Activated gamma-delta T cell treated with anti-CD3 and anti-CD28 coated beads, Interleukin-2, amount 50 U/mL, for 16 hours (primary cell): ENCODE data around the gene PDGFRA.

Experiments
- DNase-seq: peaks from one replicate; pipeline ENCODE4 v3.0.0-alpha.2; 2020; ENCODE audit warnings: low read depth

The PDGFRA gene

DNA sequence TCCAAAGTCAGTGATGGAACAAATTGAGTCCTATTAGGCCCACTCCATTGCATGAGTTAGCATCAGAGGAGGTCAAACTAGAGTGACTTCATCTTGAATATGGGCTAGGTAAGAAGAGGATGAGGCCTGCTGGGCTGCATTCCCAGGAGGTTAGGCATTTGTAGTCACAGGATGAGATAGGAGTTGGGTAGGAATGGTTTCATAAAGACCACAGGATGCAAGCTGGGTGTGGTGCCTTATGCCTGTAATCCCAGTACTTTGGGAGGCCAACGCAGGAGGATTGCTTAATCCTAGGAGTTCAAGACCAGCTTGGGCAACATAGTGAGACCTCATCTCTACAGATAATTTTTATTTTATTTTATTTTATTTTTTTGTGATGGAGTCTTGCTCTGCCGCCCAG is 26.8 kb downstream of the PDGFRA start:
- DNase-seq, result no peak

DNA sequence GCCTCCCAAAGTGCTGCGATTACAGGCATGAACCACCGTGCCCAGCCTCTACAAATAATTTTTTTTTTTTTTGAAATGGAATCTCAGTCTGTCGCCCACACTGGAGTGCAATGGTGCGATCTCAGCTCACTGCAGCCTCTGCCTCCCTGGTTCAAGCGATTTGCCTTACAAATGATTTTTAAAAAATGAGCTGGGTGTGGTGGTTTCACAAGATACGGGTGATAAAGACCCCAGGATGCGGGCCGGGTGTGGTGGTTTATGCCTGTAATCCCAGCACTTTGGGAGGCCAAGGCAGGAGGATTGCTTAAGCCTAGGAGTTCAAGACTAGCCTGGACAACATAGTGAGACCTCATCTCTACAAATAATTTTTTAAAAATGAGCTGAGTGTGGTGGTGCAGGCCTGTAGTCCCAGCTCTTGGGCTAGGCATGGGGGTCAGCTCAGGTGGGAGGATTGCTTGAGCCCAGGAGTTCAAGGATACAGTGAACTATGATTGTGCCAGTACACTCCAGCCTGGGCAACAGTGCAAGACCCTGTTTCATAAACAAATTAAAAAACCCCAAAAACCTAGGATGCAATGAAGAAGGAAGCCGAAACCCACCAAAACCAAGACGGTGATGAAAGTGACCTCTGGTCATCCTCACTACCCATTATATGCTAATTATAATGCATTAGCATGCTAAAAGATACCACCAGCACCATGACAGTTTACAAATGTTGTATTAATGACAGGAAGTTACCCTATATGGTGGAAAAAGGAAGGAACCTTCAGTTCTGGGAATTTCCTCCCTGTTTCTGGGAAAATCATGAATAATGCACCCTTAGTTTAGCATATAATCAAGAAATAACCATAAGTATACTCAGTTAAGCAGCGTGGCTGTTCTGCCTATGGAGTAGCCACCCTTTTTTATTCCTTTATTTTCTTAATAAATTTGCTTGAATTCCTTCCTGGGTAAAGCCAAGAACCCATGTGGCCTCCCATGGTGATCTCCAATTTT is 27.7 kb downstream of the PDGFRA start:
- DNase-seq, result no peak

DNA sequence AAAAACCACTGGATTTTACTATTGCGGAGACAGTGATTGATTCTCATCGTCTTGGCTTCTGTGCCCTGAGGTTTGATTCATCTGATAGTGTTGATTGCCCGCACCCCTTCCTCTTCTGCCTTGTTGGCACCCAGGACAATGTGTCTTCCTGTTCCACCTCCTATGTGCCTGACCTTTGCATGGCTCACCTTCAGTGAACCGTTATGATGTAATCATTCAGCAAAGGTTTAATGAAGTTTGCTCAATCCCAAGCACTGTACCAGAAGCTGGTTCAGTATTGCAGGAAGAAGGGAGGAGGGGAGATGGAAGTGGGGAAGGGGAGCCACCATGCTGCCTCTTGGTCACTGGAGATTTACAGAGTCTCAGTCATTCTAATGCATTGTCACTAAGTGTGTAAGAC is 36.3 kb downstream of the PDGFRA start:
- no peak for DNase-seq

DNA sequence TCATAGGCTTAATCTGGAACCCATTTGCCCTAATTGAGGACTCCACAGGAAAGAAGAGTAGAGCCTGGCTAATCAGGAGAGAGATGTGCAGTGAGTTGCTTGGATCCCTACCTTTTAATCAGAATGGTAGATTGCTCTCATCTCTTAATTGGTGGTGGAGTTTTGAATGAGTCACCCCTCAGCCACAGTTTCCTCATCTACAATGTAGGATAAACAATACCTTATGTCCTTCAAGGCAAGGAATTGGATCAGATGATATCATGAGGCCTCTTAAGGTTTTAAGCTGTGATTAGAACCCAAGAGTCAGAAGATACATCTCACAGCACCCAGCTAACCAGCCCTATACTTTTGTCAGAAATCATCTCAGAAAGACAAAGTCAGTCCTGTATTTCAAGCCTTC is 39.1 kb downstream of the PDGFRA start:
- DNase-seq, result no peak

DNA sequence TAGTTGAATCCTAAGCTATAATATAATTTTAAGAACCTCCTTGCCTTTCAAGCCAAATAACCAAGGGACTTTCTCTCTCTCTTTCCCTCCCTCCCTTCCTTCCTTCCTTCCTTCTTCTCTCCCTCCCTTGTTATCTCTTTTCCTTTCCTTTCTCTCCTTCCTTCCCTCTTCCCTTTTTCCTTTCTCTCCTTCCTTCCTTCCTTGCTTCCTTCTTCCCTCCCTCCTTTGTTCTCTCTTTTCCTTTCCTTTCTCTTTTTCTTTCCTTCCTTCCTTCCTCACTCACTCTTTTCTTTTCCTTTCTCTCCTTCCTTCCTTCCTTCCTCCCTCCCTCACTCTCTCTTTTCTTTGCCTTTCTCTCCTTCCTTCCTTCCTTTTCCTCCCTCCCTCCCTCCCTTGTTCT is 42.4 kb downstream of the PDGFRA start:
- DNase-seq, result no peak

DNA sequence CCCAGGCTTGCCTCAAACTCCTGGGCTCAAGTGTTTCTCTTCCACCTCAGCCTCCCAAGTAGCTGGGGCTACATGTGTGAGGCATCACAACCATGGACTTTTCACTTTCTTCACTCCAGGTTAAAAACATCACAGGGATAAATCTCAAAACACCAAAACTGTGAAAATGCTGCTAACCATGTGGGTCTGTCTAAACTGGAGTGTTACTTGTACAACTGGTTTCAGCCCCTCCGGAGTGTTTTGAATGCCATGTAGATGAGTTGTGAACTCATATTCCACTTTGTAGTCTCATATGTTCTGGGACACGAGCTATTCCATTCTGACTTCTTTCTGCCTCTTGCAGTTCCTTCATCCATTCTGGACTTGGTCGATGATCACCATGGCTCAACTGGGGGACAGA is 43.0 kb downstream of the PDGFRA start:
- no peak for DNase-seq

DNA sequence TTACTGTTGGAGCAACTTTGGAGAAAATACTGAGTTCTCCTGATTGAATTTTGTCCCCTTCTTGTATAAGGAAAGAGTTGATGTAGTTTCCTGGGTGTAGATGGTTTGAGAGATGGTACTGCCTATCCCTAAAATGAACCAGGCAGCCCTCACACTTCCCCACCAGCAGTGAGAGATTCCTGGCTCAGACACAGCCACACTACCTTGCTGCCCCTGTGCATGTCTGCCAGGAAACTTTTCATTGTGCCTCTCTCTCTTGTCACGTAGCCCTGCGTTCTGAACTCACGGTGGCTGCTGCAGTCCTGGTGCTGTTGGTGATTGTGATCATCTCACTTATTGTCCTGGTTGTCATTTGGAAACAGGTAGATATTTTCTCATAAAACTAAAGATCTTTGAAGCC is 45.2 kb downstream of the PDGFRA start:
- no peak for DNase-seq

DNA sequence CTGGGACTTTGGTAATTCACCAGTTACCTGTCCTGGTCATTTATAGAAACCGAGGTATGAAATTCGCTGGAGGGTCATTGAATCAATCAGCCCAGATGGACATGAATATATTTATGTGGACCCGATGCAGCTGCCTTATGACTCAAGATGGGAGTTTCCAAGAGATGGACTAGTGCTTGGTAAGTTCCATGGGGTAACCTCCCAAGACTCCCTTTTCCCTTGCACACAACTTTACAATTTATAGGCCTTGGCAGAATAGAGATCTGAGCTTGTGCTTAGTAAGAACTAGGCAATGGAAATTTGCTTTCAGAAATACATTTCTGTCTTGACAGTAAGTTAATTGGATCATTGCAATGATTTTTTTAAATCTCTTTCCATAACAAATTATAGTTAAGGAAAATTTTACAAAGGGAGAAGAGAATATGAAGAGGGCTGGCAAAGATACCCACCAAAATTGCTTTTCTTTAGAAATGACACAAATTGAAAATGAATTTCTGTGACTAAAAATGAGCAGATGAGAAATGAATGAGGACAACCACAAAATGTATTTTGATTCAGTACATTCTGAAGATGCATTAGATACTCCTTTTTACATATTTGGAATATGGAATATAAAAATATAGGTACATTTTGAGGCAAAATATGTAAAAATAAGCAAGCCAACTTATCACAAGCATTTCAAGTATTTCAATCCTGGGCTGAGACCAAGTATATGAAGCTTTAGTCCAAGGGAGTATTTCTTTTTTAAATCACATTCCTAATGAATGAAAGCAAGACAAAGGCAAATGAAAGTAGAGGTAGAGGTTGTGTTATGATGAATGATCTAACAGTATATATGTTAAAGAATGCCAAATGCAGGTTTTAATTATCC is 45.9 kb downstream of the PDGFRA start:
- no peak for DNase-seq

DNA sequence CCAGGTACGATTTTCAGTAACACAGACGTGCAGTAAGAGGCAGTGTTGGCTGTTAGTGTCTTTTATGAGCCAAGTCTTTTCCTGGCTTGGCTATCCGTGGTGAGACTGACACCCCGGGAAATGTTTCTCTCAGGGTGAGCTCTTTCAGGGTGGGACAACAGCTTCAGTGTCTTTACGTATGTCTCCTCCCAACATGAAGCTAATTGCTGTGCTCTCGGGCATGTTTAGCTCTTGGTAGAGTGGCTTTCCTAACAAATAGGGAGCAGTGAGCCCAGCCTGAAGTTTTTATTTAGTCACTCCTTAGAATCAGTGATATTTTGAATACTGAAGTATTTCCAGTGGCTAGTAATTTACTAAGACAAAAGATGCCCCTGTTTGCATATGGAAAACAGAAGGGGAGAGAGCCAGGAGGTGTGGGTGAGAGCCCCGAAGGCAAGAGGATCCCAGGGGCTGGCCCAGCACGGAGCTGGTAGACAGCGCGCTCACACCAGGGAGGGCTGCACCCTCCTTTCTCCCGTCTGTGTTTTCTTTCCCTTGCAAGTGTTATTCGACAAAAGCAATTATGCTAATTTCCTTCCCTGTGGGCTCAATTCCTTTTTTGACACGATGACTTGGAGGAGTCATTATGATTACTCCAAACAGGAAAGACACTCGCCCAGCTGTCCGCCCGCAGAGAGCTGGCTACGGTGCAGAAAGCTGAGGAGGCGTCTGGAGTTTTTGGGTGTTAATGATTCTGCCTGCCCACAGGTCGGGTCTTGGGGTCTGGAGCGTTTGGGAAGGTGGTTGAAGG is 47.7 kb downstream of the PDGFRA start:
- DNase-seq, result no peak

DNA sequence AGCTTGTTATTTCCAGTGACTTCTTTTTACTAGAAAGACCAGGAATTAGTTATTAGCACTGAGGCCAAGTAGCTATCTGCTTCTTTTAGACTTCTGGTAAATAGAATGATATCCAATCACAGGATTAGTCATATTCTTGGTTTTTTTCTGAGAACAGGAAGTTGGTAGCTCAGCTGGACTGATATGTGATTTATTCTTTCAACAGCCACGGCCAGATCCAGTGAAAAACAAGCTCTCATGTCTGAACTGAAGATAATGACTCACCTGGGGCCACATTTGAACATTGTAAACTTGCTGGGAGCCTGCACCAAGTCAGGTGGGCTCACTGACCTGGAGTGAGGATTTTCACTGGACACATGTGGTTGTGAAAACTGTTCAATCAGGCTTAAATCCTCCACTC is 48.6 kb downstream of the PDGFRA start:
- no peak for DNase-seq

DNA sequence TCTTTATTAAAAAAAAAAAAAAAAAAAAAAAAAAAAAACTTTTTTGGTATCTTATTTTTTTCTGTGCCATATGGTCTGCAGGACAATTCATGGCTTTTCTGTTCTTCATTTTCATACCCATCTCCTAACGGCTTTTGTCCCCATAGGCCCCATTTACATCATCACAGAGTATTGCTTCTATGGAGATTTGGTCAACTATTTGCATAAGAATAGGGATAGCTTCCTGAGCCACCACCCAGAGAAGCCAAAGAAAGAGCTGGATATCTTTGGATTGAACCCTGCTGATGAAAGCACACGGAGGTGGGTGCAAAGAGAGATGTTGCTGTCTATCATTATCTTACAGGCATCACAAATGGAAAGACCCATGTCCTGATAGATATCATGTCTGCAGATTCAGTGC is 49.1 kb downstream of the PDGFRA start:
- no peak for DNase-seq

DNA sequence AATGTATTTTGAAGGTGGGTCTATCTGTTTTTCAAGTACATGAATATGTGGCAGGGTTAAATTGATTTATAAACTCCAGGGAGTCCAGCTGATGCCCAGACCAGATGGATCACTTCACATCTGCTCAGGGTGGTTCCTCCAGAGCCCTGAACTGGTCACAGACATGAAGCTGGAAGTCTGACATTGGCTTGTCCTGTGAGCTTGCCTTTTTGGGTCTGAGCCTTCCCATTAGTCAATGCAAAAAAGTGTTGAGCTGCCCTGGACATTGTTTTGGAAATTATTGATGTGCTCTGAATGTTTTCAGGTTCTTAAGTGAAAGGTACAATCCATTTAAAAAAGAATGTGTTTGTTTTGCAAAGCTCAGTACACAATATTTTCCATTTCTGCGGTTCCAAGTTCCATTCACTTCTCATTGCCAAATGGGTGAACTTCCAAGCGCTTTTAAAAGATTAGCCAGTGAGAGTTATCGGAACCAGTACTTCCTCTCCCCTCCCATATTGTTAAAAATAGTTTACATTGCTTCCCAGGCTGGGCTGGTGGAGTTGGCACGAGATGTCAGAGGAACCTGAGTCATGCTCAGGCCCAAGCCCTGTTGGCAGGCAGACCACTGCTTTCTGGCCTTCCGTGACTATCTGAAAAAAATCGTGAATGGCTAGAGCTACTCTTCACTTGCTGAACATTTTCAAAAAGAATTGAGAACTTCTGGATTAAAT is 52.1 kb downstream of the PDGFRA start:
- DNase-seq, result no peak

DNA sequence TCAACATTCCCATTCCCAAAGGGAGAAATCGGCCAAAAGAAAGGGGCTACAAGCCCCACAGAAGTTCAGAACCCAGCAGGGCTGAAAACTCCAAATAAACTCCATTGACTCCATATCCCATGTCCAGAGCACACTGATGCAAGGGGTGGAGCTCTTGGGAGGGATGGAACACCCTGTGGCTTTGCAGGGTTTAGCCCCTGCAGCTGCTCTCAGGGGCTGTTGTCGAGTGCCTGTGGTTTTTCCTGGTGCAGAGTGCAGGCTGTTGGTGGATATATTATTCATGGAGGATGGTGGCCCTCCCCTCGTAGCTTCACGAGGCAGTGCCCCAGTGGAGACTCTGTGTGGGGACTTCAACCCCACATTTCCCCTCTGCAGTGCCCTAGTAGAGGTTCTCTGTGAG is 53.7 kb downstream of the PDGFRA start:
- DNase-seq, result no peak

DNA sequence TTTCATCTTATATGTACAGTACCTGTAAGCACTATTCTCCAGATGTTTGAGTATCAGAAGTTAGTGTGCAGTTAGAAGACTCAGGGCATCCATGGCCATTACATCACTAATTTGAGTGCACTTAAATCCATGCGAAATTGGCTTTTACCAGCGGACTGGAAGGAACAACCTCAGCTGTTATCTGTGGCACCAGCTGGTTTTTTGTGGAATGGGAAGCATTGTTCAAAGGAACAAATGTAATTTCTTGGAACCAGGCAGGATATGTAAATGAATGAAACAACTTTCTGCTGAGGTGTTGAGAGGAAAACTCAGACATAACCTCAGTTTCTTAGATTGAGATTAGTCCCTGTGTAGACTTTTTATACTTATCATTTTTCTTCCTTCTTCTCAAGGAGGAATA is 60.2 kb downstream of the PDGFRA start:
- no peak for DNase-seq

DNA sequence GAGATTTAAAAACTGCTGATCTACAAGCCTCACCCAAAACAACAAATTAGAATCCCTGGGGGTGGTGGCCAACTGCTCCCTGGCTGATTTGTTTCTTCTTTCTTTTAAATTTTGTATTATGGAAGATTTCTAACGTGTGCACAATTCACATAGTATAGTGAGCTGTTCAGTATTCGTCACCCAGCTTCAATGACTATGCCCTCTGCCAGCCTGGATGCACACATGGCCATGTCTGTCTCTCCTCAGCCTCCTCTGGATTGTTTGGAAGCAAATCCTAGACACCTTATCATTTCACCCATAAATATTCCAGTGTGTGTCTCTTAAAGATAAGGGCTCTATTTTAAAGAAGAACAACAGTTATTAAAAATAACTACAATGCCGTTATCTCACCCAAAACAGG is 61.9 kb downstream of the PDGFRA start:
- no peak for DNase-seq

DNA sequence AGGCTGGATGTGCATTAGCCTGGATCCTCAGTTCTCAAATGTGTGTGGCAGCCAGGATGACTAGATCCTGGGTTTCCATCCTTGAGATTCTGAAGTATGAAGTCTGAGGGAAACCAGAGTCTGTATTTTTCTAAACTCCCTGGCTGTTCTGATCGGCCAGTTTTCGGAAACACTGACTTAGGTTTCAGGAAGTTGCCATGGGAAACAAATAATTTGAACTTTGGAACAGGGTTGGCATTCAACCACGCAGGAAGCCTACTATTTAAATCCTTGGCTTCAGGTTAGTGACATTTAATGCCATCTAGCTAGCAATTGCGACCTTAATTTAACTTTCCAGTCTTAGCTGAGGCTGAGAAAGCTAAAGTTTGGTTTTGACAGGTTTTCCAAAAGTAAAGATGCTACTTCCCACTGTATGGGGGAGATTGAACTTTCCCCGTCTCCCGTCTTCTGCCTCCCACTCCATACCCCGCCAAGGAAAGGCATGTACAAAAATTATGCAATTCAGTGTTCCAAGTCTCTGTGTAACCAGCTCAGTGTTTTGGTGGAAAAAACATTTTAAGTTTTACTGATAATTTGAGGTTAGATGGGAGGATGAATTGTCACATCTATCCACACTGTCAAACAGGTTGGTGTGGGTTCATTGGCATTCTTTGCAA is 67.6 kb downstream of the PDGFRA start:
- DNase-seq, result no peak

DNA sequence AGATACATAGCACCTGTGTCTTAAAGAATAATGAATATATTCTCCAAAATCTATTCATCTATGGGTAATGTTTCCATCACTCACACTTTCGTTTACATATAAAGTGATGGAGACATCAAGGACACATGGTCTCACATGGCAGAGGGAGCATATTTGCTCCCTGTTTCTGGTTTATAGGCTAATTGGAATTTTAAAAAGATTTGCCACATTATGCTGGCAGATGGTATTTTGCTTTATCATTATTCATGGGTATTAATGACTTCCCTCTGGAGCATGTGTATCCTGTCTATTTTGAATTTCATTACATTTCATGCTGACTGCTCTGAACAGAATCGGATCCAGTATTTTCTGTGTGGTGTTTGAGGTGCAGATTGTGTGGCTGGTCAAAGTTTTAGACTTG is 79.0 kb downstream of the PDGFRA start:
- DNase-seq, result no peak

DNA sequence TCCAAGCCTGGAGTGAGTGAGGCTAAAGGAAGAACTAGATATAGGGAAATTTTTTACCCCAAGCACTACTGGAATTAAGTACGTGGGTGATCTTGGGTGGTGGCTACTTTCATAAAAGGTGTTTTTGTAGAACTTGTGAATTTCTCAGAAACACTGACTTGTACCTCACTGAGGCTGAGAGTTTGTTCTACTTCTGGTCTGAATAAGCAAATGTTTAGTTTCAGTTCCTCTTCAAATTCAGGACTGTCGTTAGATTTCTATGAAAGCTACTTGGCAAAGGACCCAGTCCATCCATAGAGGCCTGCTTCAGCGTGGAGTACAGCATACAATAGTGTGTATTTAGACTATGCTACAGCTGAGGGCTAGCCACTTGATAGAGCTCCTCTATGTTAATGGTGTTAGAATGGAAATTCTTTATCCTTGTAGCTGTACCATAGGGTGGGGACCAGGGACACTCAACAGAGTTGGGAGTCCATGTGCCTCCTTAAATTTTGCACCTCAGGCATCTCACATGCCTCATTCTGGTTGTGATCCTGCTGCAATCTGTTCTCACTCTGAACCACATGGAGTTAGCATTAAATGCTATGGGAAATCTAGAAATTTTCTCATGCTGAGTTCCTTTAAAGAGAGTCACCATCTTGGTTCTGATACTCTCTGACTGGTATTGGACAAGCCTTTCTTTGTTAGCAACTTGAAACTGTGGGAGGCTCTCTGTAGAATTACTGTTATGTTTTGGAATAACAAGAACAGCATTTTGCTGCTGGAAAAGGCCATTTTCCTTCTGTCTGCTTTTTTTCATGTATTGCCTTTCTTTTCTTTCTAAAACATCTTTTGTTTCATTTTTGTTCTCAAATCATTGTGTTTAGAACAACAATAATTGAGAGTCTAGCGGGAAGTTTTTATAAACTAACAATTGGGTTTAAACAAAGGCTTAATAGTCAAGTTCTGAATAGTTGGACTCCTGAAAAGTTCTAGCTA is 86.8 kb downstream of the PDGFRA start:
- no peak for DNase-seq

DNA sequence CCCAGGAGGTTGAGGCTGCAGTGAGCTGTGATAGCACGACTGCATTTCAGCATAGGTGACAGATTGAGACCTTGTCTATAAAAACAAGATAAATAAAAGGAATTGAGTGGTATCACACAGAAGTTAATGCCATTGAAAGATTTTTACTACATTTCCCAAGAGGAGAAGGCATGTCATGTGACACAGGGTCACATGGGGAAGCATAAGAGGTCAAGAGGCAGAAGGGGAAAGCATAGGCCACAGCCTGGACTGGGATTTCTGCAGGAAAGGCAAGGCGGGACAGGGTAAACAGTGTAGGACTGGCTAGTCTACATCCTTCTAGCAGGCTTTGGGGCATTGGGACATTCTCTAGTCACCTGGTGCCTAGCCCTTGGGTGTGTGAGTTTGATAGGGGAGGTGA is 88.6 kb downstream of the PDGFRA start:
- no peak for DNase-seq

DNA sequence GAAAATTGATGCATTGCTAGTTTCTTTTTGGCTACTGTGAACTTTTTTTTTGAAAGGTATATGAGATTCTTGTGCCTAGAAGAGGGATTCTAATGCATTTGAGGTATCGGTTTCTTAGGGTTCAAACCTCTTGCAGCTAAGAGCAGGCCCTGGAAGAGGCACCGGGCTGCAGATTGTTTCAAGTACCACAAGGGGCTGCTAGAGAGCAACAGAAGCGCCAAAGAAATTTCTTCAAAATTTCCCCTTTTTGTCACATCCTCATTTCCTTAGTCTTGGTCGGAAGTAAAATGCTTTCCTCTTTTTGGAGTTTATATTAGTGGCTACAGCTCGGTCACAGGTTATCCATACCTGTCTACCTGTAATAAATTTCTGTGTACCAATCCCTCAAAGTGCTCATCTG is 89.8 kb downstream of the PDGFRA start:
- no peak for DNase-seq
